ENCODE data around the gene SMIM44. TPM values are rescaled to one million over a fixed set of nuclear protein-coding genes. Genes with fewer than 3 reads are reported as not detected.
"Not testable (repeated sequence)": the region's sequence is repeated elsewhere in the genome, so short reads cannot be mapped to it uniquely, and the experiment has no call there.

SMIM44 gene
- total RNA-seq = not detected

DNA sequence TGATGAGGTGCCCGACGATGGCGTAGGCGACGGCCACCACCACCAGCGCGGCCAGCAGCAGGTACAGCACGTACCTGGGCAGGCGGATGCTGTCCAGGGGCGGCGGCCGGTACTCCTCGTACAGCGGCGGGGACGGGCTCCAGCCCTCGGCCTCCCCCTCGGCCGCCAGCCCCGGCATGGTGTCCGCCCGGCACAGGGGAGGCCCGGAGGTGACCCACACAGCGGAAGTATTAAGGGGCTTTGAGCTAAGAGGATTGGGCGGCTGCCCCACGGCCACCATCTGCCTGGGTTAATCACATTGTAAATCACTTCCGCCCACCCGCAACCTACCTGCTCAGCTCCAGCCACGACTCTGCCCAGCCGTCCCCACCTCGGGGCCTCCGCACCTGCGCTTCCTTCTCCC is at the start of gene SMIM44:
Gene SMIM44, minus strand, starts transcription at position 216 of the 403 bp plus-strand sequence. Its CDS starts 38 bp downstream, at position 178.
- Histone ChIP-seq H3K27ac (ENCODE audit: low read depth, low read length) (no peak within 1 kb of the TSS), H3K27me3 (ENCODE audit: control insufficient read depth in 3 of 3, insufficient read depth in 3 of 3, low read length in 3 of 3) (peaks cover 33 to 45% (median 44%) of the 10 kb centered on the region in 3 donors), H3K4me1 (ENCODE audit: control insufficient read depth in 3 of 3, insufficient read depth in 3 of 3, low read length in 3 of 3) (no peaks in the 10 kb centered on the region), H3K9ac (ENCODE audit: low read depth in 1 of 3, low read length in 3 of 3) (no peak within 1 kb of the TSS), H3K4me3 (ENCODE audit: low read length in 3 of 3) (no peak within 1 kb of the TSS), H3K36me3 (ENCODE audit: control insufficient read depth in 3 of 3, insufficient read depth in 3 of 3, low read length in 3 of 3) (peaks cover 0 to 2% (median 0%) of the 10 kb centered on the region in 3 donors), H3K9me3 (ENCODE audit: control insufficient read depth in 3 of 3, low read length in 3 of 3) (no peaks in the 10 kb centered on the region)

DNA sequence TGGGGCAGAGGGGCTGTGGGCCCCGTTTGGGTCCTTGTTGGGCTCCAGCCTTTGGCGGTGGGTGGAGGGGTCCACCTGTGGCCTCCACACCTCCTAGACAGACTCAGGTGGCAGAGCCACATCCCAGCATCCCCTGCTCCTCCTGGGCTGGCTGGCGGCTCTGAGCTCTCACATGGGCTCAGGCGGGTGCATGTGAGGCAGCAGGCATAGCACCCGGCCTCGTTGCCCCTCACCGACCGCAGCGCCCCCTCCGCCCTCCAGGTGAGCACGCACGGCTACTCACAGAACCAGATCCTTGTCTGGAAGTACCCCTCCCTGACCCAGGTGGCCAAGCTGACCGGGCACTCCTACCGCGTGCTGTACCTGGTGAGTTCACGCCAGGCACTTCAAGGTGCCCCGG is 49.8 kb upstream of the SMIM44 start:
- no peaks in the 10 kb centered on the region for H3K27me3 ChIP-seq (ENCODE audit: control insufficient read depth in 3 of 3, insufficient read depth in 3 of 3, low read length in 3 of 3)
- no peak overlapping the region for H3K4me3 ChIP-seq (ENCODE audit: low read length in 3 of 3)
- H3K36me3 ChIP-seq (ENCODE audit: control insufficient read depth in 3 of 3, insufficient read depth in 3 of 3, low read length in 3 of 3) = peaks cover 44 to 50% (median 45%) of the 10 kb centered on the region in 3 donors
- no peaks in the 10 kb centered on the region for H3K9me3 ChIP-seq (ENCODE audit: control insufficient read depth in 3 of 3, low read length in 3 of 3)
- H3K4me1 ChIP-seq (ENCODE audit: control insufficient read depth in 3 of 3, insufficient read depth in 3 of 3, low read length in 3 of 3) = no peaks in the 10 kb centered on the region
- no peak overlapping the region for H3K27ac ChIP-seq (ENCODE audit: low read depth, low read length)
- H3K9ac ChIP-seq (ENCODE audit: low read depth in 1 of 3, low read length in 3 of 3) = no peak overlapping the region

DNA sequence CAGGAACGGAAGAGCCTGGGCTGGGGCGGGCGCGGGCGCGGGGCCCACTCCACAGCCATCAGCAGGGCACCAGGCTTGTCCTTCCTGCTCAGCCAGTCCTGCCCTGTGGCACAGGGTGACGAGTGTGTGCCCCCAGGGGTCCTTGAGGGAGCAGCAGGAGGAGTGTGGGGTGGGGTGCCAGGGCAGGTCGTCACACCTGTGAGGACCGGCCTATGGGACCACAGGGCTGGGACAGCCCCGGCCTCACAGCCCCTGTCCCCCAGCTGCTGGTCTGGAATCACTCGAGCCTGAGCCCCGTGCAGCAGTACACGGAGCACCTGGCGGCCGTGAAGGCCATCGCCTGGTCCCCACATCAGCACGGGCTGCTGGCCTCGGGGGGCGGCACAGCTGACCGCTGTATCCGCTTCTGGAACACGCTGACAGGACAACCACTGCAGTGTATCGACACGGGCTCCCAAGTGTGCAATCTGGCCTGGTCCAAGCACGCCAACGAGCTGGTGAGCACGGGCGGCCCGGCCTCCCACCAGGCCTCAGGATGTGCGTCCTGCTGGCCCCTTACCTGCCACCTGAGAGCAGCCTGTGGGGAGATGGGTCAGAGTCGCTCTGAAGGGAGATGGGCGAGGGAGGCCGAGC is 49.0 kb upstream of the SMIM44 start:
- H3K9me3 ChIP-seq (ENCODE audit: control insufficient read depth in 3 of 3, low read length in 3 of 3) = no peaks in the 10 kb centered on the region
- H3K4me3 ChIP-seq (ENCODE audit: low read length in 3 of 3) = no peak overlapping the region
- H3K27ac ChIP-seq (ENCODE audit: low read depth, low read length) = no peak overlapping the region
- H3K27me3 ChIP-seq (ENCODE audit: control insufficient read depth in 3 of 3, insufficient read depth in 3 of 3, low read length in 3 of 3) = no peaks in the 10 kb centered on the region
- no peak overlapping the region for H3K9ac ChIP-seq (ENCODE audit: low read depth in 1 of 3, low read length in 3 of 3)
- H3K36me3 ChIP-seq (ENCODE audit: control insufficient read depth in 3 of 3, insufficient read depth in 3 of 3, low read length in 3 of 3) = peaks cover 50 to 56% (median 50%) of the 10 kb centered on the region in 3 donors
- no peaks in the 10 kb centered on the region for H3K4me1 ChIP-seq (ENCODE audit: control insufficient read depth in 3 of 3, insufficient read depth in 3 of 3, low read length in 3 of 3)

DNA sequence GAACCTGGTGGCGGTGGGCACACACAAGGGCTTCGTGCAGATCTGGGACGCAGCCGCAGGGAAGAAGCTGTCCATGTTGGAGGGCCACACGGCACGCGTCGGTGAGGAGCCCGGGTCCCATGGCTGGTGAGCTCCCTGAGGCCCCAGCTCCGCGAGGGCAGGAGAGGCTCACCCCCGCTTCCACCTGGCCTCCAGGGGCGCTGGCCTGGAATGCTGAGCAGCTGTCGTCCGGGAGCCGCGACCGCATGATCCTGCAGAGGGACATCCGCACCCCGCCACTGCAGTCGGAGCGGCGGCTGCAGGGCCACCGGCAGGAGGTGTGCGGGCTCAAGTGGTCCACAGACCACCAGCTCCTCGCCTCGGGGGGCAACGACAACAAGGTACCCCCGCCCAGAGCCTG is 48.5 kb upstream of the SMIM44 start:
- Histone ChIP-seq H3K36me3 (ENCODE audit: control insufficient read depth in 3 of 3, insufficient read depth in 3 of 3, low read length in 3 of 3) (peaks cover 55 to 61% (median 55%) of the 10 kb centered on the region in 3 donors), H3K9me3 (ENCODE audit: control insufficient read depth in 3 of 3, low read length in 3 of 3) (no peaks in the 10 kb centered on the region), H3K27me3 (ENCODE audit: control insufficient read depth in 3 of 3, insufficient read depth in 3 of 3, low read length in 3 of 3) (no peaks in the 10 kb centered on the region), H3K9ac (ENCODE audit: low read depth in 1 of 3, low read length in 3 of 3) (no peak overlapping the region), H3K4me1 (ENCODE audit: control insufficient read depth in 3 of 3, insufficient read depth in 3 of 3, low read length in 3 of 3) (no peaks in the 10 kb centered on the region), H3K27ac (ENCODE audit: low read depth, low read length) (no peak overlapping the region), H3K4me3 (ENCODE audit: low read length in 3 of 3) (no peak overlapping the region)

DNA sequence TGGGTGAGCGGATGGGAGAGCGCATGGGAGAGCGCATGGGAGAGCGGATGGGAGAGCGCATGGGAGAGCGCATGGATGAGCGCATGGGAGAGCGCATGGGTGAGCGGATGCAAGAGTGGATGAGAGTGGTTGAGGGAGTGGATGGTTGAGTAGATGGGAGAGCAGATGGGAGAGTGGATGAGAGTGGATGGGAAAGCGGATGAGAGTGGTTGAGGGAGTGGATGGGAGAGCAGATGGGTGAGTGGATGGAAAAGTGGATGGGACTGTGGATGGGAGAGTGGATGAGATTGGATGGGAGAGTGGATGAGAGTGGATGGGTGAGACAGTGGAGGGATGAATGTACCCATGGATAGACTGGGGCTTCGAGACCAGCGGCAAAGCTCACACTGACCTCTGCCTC is 47.1 kb upstream of the SMIM44 start:
- Histone ChIP-seq H3K27ac (ENCODE audit: low read depth, low read length) (no peak overlapping the region), H3K36me3 (ENCODE audit: control insufficient read depth in 3 of 3, insufficient read depth in 3 of 3, low read length in 3 of 3) (peaks cover 55 to 58% (median 56%) of the 10 kb centered on the region in 3 donors), H3K27me3 (ENCODE audit: control insufficient read depth in 3 of 3, insufficient read depth in 3 of 3, low read length in 3 of 3) (no peaks in the 10 kb centered on the region), H3K9ac (ENCODE audit: low read depth in 1 of 3, low read length in 3 of 3) (no peak overlapping the region), H3K4me3 (ENCODE audit: low read length in 3 of 3) (no peak overlapping the region), H3K9me3 (ENCODE audit: control insufficient read depth in 3 of 3, low read length in 3 of 3) (no peaks in the 10 kb centered on the region), H3K4me1 (ENCODE audit: control insufficient read depth in 3 of 3, insufficient read depth in 3 of 3, low read length in 3 of 3) (no peaks in the 10 kb centered on the region)

DNA sequence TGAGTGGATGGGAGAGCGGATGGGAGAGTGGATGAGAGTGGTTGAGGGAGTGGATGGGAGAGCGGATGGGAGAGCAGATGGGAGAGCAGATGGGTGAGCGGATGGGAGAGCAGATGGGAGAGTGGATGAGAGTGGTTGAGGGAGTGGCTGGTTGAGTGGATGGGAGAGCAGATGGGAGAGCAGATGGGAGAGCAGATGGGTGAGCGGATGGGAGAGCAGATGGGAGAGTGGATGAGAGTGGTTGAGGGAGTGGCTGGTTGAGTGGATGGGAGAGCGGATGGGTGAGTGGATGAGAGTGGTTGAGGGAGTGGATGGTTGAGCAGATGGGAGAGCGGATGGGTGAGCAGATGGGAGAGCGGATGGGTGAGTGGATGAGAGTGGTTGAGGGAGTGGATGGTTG is 46.1 kb upstream of the SMIM44 start:
- not testable (repeated sequence) for H3K27me3 ChIP-seq (ENCODE audit: control insufficient read depth in 3 of 3, insufficient read depth in 3 of 3, low read length in 3 of 3); H3K27ac ChIP-seq (ENCODE audit: low read depth, low read length); H3K4me1 ChIP-seq (ENCODE audit: control insufficient read depth in 3 of 3, insufficient read depth in 3 of 3, low read length in 3 of 3); H3K4me3 ChIP-seq (ENCODE audit: low read length in 3 of 3); H3K9ac ChIP-seq (ENCODE audit: low read depth in 1 of 3, low read length in 3 of 3); H3K9me3 ChIP-seq (ENCODE audit: control insufficient read depth in 3 of 3, low read length in 3 of 3)
- peaks cover 54 to 56% (median 56%) of the 10 kb centered on the region in 3 donors for H3K36me3 ChIP-seq (ENCODE audit: control insufficient read depth in 3 of 3, insufficient read depth in 3 of 3, low read length in 3 of 3)

DNA sequence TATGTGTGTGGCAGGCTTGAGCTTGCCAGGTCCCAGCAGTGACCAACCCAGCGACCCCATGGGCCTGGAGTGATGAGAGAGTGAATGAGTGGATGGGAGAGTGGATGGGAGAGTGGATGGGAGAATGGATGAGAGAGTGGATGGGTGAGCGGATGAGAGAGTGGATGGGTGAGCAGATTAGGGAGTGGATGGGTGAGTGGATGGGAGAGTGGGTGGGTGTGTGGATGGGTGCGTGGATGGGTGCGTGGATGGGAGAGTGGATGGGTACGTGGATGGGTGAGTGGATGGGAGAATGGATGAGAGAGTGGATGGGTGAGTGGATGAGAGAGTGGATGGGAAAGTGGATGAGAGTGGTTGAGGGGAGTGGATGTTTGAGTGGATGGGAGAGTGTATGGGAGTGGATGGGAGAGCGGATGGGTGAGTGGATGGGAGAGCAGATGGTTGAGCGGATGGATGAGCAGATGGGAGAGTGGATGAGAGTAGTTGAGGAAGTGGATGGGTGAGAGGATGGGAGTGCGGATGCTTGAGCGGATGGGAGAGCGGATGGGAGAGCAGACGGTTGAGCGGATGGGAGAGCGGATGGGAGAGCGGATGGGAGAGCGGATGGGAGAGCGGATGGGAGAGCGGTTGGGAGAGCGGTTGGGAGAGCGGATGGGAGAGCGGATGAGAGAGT is 45.4 kb upstream of the SMIM44 start:
- Histone ChIP-seq H3K36me3 (ENCODE audit: control insufficient read depth in 3 of 3, insufficient read depth in 3 of 3, low read length in 3 of 3) (peaks cover 53 to 58% (median 56%) of the 10 kb centered on the region in 3 donors), H3K27ac (ENCODE audit: low read depth, low read length) (no peak overlapping the region), H3K27me3 (ENCODE audit: control insufficient read depth in 3 of 3, insufficient read depth in 3 of 3, low read length in 3 of 3) (no peaks in the 10 kb centered on the region), H3K9me3 (ENCODE audit: control insufficient read depth in 3 of 3, low read length in 3 of 3) (no peaks in the 10 kb centered on the region), H3K4me1 (ENCODE audit: control insufficient read depth in 3 of 3, insufficient read depth in 3 of 3, low read length in 3 of 3) (no peaks in the 10 kb centered on the region), H3K9ac (ENCODE audit: low read depth in 1 of 3, low read length in 3 of 3) (no peak overlapping the region), H3K4me3 (ENCODE audit: low read length in 3 of 3) (no peak overlapping the region)

DNA sequence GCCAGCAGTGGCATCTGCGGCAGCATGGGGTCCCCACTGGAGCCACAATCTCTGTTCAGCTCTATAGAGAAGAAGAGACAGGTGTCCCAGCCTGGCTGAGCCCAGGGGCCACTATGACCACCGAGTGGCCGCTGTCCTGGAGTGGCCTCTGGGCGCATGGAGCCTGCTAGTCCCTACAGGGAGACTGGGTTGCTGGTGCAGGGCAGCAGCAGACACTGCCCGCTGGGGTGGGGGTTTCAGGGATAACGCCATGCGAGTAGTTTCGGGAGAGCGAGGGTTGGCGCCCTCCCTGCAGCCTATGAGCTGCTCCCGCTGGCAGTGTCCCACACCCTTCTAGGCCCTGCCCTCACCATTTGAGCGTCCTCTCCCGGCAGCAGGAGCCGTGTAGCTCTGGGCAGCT is 44.8 kb upstream of the SMIM44 start:
- H3K4me3 ChIP-seq (ENCODE audit: low read length in 3 of 3) = no peak overlapping the region
- H3K36me3 ChIP-seq (ENCODE audit: control insufficient read depth in 3 of 3, insufficient read depth in 3 of 3, low read length in 3 of 3) = peaks cover 54 to 57% (median 54%) of the 10 kb centered on the region in 3 donors
- H3K9ac ChIP-seq (ENCODE audit: low read depth in 1 of 3, low read length in 3 of 3) = no peak overlapping the region
- H3K27ac ChIP-seq (ENCODE audit: low read depth, low read length) = no peak overlapping the region
- H3K9me3 ChIP-seq (ENCODE audit: control insufficient read depth in 3 of 3, low read length in 3 of 3) = no peaks in the 10 kb centered on the region
- no peaks in the 10 kb centered on the region for H3K27me3 ChIP-seq (ENCODE audit: control insufficient read depth in 3 of 3, insufficient read depth in 3 of 3, low read length in 3 of 3)
- no peaks in the 10 kb centered on the region for H3K4me1 ChIP-seq (ENCODE audit: control insufficient read depth in 3 of 3, insufficient read depth in 3 of 3, low read length in 3 of 3)

DNA sequence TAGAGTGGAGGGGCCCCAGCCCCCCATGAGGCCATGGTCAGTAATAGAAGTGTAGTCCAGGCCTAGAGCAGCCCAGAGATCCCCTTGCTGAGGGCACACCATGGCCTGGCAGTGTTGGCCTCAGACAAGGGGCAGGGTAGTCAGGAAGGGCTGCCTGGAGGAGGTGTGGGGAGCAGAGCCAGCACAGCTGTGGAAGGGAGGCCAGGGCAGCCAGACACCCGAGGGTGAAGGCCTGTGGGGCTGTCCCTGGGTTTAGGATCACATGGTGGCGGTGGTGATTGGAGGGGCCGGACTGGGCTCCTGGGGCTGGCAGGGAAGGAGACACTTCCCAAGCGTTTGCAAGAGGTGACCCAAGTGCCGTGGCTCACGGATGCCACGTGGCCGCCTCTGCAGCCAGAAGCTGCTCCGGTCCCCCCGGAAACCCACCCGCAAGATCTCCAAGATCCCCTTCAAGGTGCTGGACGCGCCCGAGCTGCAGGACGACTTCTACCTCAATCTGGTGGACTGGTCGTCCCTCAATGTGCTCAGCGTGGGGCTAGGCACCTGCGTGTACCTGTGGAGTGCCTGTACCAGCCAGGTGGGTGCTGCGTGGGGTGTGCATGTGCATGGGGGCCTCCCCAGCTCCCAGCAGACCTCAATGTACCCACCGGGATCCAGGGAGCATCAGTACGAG is 44.1 kb upstream of the SMIM44 start:
- Histone ChIP-seq H3K4me3 (ENCODE audit: low read length in 3 of 3) (no peak overlapping the region), H3K27me3 (ENCODE audit: control insufficient read depth in 3 of 3, insufficient read depth in 3 of 3, low read length in 3 of 3) (no peaks in the 10 kb centered on the region), H3K9me3 (ENCODE audit: control insufficient read depth in 3 of 3, low read length in 3 of 3) (no peaks in the 10 kb centered on the region), H3K27ac (ENCODE audit: low read depth, low read length) (no peak overlapping the region), H3K36me3 (ENCODE audit: control insufficient read depth in 3 of 3, insufficient read depth in 3 of 3, low read length in 3 of 3) (peaks cover 48 to 54% (median 50%) of the 10 kb centered on the region in 3 donors), H3K4me1 (ENCODE audit: control insufficient read depth in 3 of 3, insufficient read depth in 3 of 3, low read length in 3 of 3) (no peaks in the 10 kb centered on the region), H3K9ac (ENCODE audit: low read depth in 1 of 3, low read length in 3 of 3) (no peak overlapping the region)

Measured in skeletal muscle tissue (tissue), 4 donors.